ENCODE data around the gene LRRC75A.

LRRC75A gene

GRCh38 chr17:16491131-16491702 is 776 bp downstream of the LRRC75A start:
- ATAC-seq (ENCODE audit: insufficient read depth, low read depth), result peak; percentile 29; the same call in 2 of the 3 replicates
- H3K4me2 ChIP-seq (ENCODE audit: insufficient read depth, low read length), result peak overlapping the region; percentile 90
- H3K79me2 ChIP-seq (ENCODE audit: insufficient read depth, low read length), result no peaks in the 10 kb centered on the region
- TF ChIP-seq, protein P1, sequence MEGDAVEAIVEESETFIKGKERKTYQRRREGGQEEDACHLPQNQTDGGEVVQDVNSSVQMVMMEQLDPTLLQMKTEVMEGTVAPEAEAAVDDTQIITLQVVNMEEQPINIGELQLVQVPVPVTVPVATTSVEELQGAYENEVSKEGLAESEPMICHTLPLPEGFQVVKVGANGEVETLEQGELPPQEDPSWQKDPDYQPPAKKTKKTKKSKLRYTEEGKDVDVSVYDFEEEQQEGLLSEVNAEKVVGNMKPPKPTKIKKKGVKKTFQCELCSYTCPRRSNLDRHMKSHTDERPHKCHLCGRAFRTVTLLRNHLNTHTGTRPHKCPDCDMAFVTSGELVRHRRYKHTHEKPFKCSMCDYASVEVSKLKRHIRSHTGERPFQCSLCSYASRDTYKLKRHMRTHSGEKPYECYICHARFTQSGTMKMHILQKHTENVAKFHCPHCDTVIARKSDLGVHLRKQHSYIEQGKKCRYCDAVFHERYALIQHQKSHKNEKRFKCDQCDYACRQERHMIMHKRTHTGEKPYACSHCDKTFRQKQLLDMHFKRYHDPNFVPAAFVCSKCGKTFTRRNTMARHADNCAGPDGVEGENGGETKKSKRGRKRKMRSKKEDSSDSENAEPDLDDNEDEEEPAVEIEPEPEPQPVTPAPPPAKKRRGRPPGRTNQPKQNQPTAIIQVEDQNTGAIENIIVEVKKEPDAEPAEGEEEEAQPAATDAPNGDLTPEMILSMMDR (IDR thresholded peaks at IDR 0.05; ENCODE audit: borderline replicate concordance, extremely low read depth, low read length, poor library complexity, severe bottlenecking), result no peak
- TF ChIP-seq EZH2 (IDR thresholded peaks at IDR 0.05; ENCODE audit: borderline replicate concordance, low read depth, low read length, severe bottlenecking), result no peak
- no peaks in the 10 kb centered on the region for H3K36me3 ChIP-seq (ENCODE audit: insufficient read depth, low read length)
- H3K27me3 ChIP-seq (ENCODE audit: insufficient read depth, low read length, poor library complexity), result peaks cover 24% of the 10 kb centered on the region
- DNase-seq, result peak; percentile 12
- peaks cover 25% of the 10 kb centered on the region for H3K4me1 ChIP-seq (ENCODE audit: insufficient read depth, low read length)
- peak overlapping the region; percentile 67 for H3K9ac ChIP-seq (ENCODE audit: low read depth, low read length)
- no peaks in the 10 kb centered on the region for H3K9me3 ChIP-seq (ENCODE audit: insufficient read depth, low read length, severe bottlenecking)
- H2AFZ ChIP-seq (ENCODE audit: low read depth, low read length), result peak overlapping the region; percentile 74
- H3K4me3 ChIP-seq (ENCODE audit: low read depth in 1 of 2, low read length in 2 of 2), result peak overlapping the region; percentile 34 to 70; a peak in 3 of 4 replicates
- H3K27ac ChIP-seq (ENCODE audit: low read length), result no peak overlapping the region
- peaks cover 13% of the 10 kb centered on the region; the same call in 1 of the 2 replicates for H4K20me1 ChIP-seq (ENCODE audit: insufficient read depth, low read length)

- no peak for DNase-seq
- TF ChIP-seq, protein P1 (IDR thresholded peaks at IDR 0.05; ENCODE audit: borderline replicate concordance, extremely low read depth, low read length, poor library complexity, severe bottlenecking), result no peak
- no peak for TF ChIP-seq EZH2 (IDR thresholded peaks at IDR 0.05; ENCODE audit: borderline replicate concordance, low read depth, low read length, severe bottlenecking)
- Histone ChIP-seq H3K9ac (ENCODE audit: low read depth, low read length) (no peak overlapping the region), H3K36me3 (ENCODE audit: insufficient read depth, low read length) (no peaks in the 10 kb centered on the region), H3K79me2 (ENCODE audit: insufficient read depth, low read length) (no peaks in the 10 kb centered on the region), H4K20me1 (ENCODE audit: insufficient read depth, low read length) (peaks cover 13% of the 10 kb centered on the region; the same call in 1 of the 2 replicates), H3K27me3 (ENCODE audit: insufficient read depth, low read length, poor library complexity) (peaks cover 15% of the 10 kb centered on the region), H3K4me2 (ENCODE audit: insufficient read depth, low read length) (no peak overlapping the region), H3K4me1 (ENCODE audit: insufficient read depth, low read length) (peaks cover 25% of the 10 kb centered on the region), H3K9me3 (ENCODE audit: insufficient read depth, low read length, severe bottlenecking) (no peaks in the 10 kb centered on the region), H2AFZ (ENCODE audit: low read depth, low read length) (no peak overlapping the region), H3K4me3 (ENCODE audit: low read depth in 1 of 2, low read length in 2 of 2) (no peak overlapping the region), H3K27ac (ENCODE audit: low read length) (no peak overlapping the region)
- no peak for ATAC-seq (ENCODE audit: insufficient read depth, low read depth)
These were observed 2.6 kb downstream of the LRRC75A start for GRCh38 chr17:16489431-16489830.

DNA sequence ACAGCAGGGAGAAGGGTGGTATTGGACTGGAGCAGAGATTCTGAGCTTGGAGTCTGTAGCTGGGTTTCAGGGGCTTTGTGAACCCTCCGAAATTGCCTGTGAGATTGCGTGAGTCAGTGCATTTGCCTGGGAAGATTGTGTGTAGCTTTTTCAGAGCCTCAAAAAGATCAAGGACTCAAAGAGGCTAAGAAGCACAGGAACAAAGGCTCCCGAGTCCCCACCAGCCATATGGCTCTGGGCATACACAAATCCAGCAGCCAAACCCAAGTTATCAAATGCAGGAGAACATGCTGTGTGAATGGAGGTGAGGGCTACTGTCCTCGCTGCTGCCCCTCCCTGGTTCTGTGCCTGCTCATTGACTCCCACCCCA is 3.0 kb downstream of the LRRC75A start:
- Histone ChIP-seq H3K4me1 (ENCODE audit: insufficient read depth, low read length) (peaks cover 25% of the 10 kb centered on the region), H3K4me3 (ENCODE audit: low read depth in 1 of 2, low read length in 2 of 2) (no peak overlapping the region), H3K27me3 (ENCODE audit: insufficient read depth, low read length, poor library complexity) (peaks cover 12% of the 10 kb centered on the region), H3K27ac (ENCODE audit: low read length) (no peak overlapping the region), H3K9me3 (ENCODE audit: insufficient read depth, low read length, severe bottlenecking) (no peaks in the 10 kb centered on the region), H2AFZ (ENCODE audit: low read depth, low read length) (no peak overlapping the region), H3K4me2 (ENCODE audit: insufficient read depth, low read length) (no peak overlapping the region), H4K20me1 (ENCODE audit: insufficient read depth, low read length) (peaks cover 13% of the 10 kb centered on the region; the same call in 1 of the 2 replicates), H3K9ac (ENCODE audit: low read depth, low read length) (no peak overlapping the region), H3K79me2 (ENCODE audit: insufficient read depth, low read length) (no peaks in the 10 kb centered on the region), H3K36me3 (ENCODE audit: insufficient read depth, low read length) (no peaks in the 10 kb centered on the region)
- TF ChIP-seq, protein P1 (IDR thresholded peaks at IDR 0.05; ENCODE audit: borderline replicate concordance, extremely low read depth, low read length, poor library complexity, severe bottlenecking), result no peak
- no peak for TF ChIP-seq EZH2 (IDR thresholded peaks at IDR 0.05; ENCODE audit: borderline replicate concordance, low read depth, low read length, severe bottlenecking)
- ATAC-seq (ENCODE audit: insufficient read depth, low read depth) (no peak), DNase-seq (no peak)
